Prostate gland (tissue), 2 donors: Measurements from ENCODE around the gene B2M.

Experiments
- POLR2A ChIP-seq: fragments of 450-650 bp; IDR thresholded peaks from one replicate; pipeline ENCODE4 v1.6.1; 2016; ENCODE audit warnings: antibody characterized with exemption, mild to moderate bottlenecking
- POLR2AphosphoS5 ChIP-seq: sonication (generic); formaldehyde crosslinking; IDR thresholded peaks from one replicate; pipeline ENCODE4 v1.6.1; 2017; ENCODE audit warnings: antibody characterized with exemption
- TF ChIP-seq, protein P1 (sequence below), 4 experiments: fragments of 200-600 bp in 2 of 4; fragments of 450-650 bp in 2 of 4; sonication (generic) in 2 of 4; IDR thresholded peaks; 1 replicate in 3 of 4; 2 replicates in 1 of 4; pipeline ENCODE4 v1.5.1; 2016 to 2019; ENCODE audit warnings: antibody characterized with exemption in 4 of 4, mild to moderate bottlenecking in 2 of 4, moderate library complexity in 2 of 4

DNA sequence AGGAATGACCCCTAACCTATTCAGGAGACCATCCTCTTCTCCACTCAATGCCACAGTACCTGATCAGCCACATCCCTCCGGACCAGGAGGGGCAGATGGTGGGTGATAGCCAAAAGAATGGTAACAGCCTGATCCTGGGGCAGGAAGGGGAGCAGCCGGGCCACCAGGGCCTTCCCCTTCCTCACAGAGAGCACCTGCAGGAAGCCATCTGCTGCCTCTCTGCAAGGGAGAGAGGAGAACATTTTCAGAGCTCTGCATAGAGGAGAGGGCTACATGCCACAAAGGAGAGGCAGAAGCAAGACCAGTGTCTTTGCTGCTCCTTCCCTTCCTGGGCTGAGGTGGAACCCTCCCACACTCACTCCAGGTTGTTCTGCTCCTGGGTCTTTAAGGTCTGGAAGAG, 42.4 kb upstream of the B2M start:
- TF ChIP-seq POLR2AphosphoS5 (no peak), POLR2A (no peak)
- TF ChIP-seq, protein P1, sequence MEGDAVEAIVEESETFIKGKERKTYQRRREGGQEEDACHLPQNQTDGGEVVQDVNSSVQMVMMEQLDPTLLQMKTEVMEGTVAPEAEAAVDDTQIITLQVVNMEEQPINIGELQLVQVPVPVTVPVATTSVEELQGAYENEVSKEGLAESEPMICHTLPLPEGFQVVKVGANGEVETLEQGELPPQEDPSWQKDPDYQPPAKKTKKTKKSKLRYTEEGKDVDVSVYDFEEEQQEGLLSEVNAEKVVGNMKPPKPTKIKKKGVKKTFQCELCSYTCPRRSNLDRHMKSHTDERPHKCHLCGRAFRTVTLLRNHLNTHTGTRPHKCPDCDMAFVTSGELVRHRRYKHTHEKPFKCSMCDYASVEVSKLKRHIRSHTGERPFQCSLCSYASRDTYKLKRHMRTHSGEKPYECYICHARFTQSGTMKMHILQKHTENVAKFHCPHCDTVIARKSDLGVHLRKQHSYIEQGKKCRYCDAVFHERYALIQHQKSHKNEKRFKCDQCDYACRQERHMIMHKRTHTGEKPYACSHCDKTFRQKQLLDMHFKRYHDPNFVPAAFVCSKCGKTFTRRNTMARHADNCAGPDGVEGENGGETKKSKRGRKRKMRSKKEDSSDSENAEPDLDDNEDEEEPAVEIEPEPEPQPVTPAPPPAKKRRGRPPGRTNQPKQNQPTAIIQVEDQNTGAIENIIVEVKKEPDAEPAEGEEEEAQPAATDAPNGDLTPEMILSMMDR (IDR thresholded peaks at IDR 0.05), result no peak
